Activated CD4-positive, alpha-beta T cell treated with anti-CD3 and anti-CD28 coated beads for 48 hours (primary cell): ENCODE data around the gene STPG2.
"Not testable (repeated sequence)": the region's sequence is repeated elsewhere in the genome, so short reads cannot be mapped to it uniquely, and the experiment has no call there.

Experiments
- DNase-seq: peaks from one replicate; pipeline ENCODE4 v3.0.0-alpha.2; 2020

The STPG2 gene

GRCh38 chr4:97778174-97778573 lies 365.1 kb downstream of the STPG2 start:
- no peak for DNase-seq

- DNase-seq = no peak
These were observed 368.8 kb downstream of the STPG2 start for GRCh38 chr4:97774347-97774989.

DNA sequence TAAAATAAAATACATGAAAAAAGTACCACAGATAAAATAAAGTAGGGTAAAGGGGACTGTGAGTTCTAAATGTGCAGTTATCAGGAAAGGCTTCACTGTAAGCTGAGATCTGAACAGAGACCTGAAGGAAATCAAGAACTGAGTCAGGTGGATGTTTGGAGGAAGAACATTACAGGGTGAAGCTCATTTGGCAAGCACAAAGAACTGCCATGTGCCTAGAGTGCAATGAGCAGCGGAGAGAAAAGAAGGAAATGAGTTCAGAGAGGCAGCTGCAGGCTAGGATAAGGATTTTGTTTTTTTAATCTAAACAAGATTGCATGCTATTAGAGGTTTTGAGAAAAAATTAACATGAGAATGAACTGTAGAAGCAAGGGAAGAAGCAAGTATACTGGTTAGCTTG lies 373.1 kb downstream of the STPG2 start:
- DNase-seq = no peak

DNA sequence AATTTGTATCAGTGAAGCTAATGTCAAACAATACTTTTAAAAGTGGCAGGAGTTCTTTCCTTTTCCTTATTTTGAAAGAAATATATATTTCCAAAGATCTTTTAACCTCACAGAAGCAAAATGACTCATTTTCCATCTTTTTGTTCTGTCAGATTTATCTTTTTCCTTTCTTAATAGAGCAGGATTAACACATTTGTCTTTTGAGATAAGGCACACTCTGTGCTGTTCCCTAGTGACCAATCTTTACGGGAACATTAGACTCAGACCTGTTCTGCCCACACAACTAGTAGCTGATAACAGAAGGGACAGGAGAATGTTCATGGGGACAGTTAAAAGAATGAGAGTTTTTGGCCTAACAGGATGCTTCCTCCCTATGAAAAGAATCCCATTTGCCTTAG lies 381.2 kb downstream of the STPG2 start:
- no peak for DNase-seq

DNA sequence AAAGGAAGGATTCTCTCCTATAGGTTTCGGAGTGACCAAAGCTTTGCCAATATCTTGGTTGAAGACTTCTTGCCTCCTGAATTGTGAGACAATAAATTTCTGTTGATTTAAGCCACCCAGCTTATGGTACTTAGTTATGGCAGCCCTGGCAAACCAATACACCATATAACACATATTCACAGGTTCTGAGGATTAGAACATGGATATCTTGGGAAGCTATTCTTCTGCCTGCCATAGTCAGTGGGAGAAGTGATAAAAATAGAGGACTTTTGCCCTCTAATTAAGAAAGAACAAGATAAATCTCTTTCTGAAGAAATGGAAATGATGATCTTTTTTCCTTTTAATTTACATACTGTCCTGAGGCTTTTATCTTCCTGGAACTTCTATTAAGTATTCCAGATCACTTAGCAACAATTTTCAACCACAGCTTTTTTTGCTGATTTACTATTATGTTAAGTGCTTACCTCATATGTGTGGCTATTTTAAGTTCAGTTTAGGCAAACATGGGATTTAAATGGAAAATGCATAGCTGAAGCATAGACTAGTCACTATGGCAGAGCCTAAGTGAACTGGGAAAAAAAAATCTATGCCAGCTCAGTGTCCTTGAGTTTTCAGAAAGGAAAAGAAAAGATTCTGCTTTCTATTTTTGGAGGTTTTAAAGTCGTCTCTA lies 381.7 kb downstream of the STPG2 start:
- DNase-seq = no peak

DNA sequence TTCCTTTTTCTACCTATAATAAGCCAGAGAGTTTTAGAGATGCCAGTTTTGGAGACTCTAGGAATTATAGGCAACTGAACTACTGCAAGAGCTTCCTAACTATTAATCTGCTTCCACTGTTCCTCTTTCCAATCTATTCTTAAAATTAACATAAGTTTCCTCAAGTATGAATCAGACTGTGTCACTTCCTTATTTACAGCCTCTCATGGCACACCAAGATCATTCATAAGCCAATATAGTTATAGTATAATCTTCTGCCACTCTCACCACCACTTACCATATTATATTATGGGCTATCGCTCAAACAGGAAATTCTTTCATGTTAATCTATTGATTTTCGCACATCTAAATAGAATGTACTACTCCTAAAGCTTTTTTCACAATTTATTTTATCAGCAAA lies 383.5 kb downstream of the STPG2 start:
- DNase-seq = no peak

DNA sequence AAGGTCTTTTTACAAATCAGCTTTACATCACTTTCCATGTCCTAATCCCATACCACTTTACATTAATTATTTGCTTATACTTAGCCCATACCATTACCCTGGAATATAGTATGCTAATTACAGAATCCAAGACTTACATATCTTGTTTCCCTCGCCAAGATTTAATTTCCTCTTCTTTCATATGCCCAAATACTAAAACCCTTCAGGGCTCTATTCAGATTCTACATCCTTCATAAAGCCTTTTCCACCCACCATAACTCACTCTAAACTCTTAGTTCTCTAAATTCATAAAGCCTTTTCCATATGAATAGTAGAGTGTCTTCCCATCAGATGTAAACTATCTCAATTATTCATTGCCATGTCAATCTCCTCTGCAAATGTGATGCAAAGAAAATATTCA lies 390.7 kb downstream of the STPG2 start:
- DNase-seq = no peak

- no peak for DNase-seq
These were observed 395.3 kb downstream of the STPG2 start for GRCh38 chr4:97747945-97748344.

- DNase-seq = no peak
These were observed 422.3 kb downstream of the STPG2 start for GRCh38 chr4:97720869-97721432.

- DNase-seq = no peak
These were observed 452.1 kb downstream of the STPG2 start for GRCh38 chr4:97691111-97691605.

GRCh38 chr4:97670703-97671269 lies 472.5 kb downstream of the STPG2 start:
- no peak for DNase-seq

GRCh38 chr4:97665553-97665952 lies 477.7 kb downstream of the STPG2 start:
- no peak for DNase-seq

DNA sequence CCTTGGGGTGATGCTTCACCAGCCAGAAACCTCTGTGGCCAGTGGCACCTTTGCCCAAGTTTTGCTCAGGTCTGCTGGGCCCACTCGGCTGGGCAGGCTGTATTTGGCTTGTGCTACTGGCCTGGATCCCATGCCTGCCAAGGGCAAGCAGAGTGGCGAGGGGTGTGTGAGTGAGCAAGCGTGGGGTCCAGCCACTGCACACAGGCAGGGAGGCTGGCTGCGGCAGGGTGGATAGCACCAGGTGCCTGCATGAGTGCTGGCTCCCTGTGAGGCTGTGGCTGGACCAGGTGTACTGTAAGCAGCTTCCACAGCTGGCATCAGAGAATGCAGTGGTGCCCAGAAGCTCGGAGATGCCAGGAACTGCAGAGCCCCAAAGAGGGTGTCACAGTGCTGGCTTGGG lies 478.5 kb downstream of the STPG2 start:
- DNase-seq = no peak

- no peak for DNase-seq
These were observed 481.1 kb downstream of the STPG2 start for GRCh38 chr4:97662133-97662532.

- DNase-seq = no peak
These were observed 487.1 kb downstream of the STPG2 start for GRCh38 chr4:97656044-97656720.

- no peak for DNase-seq
These were observed 489.6 kb downstream of the STPG2 start for GRCh38 chr4:97653701-97654100.

DNA sequence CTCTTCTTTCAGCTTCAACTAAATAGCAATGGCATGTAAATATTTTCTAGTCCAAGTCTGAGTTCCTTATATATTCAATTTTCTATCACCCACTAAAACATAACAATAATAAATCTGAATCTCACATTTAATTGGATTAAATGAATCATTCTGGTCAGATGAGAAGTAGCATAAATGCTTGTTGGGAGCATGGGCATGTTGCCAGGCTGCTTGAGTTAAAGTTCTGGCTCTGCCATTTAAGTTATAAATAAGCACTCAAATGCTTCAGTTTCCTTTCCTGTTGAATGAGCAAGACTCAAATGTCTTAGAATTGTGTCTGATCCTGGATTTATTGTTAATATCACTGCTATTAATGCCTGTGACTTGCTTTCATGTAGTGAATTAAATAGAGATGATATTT lies 496.3 kb downstream of the STPG2 start:
- no peak for DNase-seq

GRCh38 chr4:97645071-97645821 lies 498.0 kb downstream of the STPG2 start:
- no peak for DNase-seq

GRCh38 chr4:97643179-97643578 lies 500.1 kb downstream of the STPG2 start:
- DNase-seq = no peak

DNA sequence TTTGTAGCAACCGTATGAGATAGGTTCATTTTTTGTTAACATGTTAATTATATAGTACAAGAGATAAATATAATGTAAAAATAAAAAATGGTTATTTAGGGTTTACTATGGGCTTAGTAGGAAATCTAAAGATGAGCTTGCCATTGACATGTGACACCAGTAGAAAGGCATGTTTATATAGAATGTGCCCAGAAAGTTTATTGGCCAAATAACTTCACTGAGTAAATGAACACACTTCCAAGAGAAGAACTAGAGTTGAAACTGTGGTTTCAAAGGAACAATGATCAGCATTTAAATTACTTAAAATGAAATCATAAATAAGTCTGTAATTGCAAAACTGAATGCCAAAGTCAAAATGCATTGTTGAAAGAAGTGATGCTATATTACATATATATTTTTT lies 503.3 kb downstream of the STPG2 start:
- no peak for DNase-seq

DNA sequence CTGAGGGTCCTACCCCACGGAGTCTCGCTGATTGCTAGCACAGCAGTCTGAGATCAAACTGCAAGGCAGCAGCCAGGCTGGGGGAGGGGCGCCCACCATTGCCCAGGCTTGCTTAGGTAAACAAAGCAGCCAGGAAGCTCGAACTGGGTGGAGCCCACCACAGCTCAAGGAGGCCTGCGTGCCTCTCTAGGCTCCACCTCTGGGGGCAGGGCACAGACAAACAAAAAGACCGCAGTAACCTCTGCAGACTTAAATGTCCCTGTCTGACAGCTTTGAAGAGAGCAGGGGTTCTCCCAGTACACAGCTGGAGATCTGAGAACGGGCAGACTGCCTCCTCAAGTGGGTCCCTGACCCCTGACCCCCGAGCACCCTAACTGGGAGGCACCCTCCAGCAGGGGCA lies 509.4 kb downstream of the STPG2 start:
- DNase-seq = not testable (repeated sequence)

GRCh38 chr4:97627750-97628149 lies 515.5 kb downstream of the STPG2 start:
- no peak for DNase-seq

- DNase-seq = no peak
These were observed 519.1 kb downstream of the STPG2 start for GRCh38 chr4:97624204-97624603.
